ENCODE measurements around the gene IL37. TPM values are rescaled to one million over a fixed set of nuclear protein-coding genes. Genes with fewer than 3 reads are reported as not detected.
"Not testable (repeated sequence)": the region's sequence is repeated elsewhere in the genome, so short reads cannot be mapped to it uniquely, and the experiment has no call there.

The IL37 gene
- total and polyA plus RNA-seq, 2 donors (not counting 1 experiment from before 2014, with no cell fraction given): not detected

- Histone ChIP-seq H3K4me2 (ENCODE audit: extremely low read depth, insufficient read depth, low read length) (no peak overlapping the region), H3K79me2 (ENCODE audit: control insufficient read depth, insufficient read depth, low read length) (no peaks in the 10 kb centered on the region), H3K36me3 (ENCODE audit: control insufficient read depth, insufficient read depth, low read length) (no peaks in the 10 kb centered on the region), H3K4me1 (ENCODE audit: control insufficient read depth, extremely low read depth, insufficient read depth, low read length) (no peaks in the 10 kb centered on the region), H4K20me1 (ENCODE audit: control insufficient read depth, extremely low read depth, insufficient read depth, low read length) (no peaks in the 10 kb centered on the region), H3K27ac (ENCODE audit: insufficient read depth, low read length) (no peak overlapping the region), H3K9ac (ENCODE audit: insufficient read depth, low read length) (no peak overlapping the region), H2AFZ (ENCODE audit: low read length) (no peak overlapping the region), H3K27me3 (ENCODE audit: control insufficient read depth, insufficient read depth, low read length) (peaks cover 2% of the 10 kb centered on the region), H3K9me3 (ENCODE audit: control insufficient read depth, insufficient read depth, low read depth, low read length) (no peaks in the 10 kb centered on the region), H3K4me3 (replicated peaks in 1 of 4; ENCODE audit: control extremely low read depth in 1 of 4, insufficient read depth in 1 of 4, low read depth in 3 of 4, low read length in 4 of 4) (no peak overlapping the region)
- DNase-seq (ENCODE audit: low read depth in 2 of 2): no peak
- no peak for TF ChIP-seq EZH2 (IDR thresholded peaks at IDR 0.05; ENCODE audit: low read length, missing control alignments)
- no peak for TF ChIP-seq CTCF (conservative IDR thresholded peaks at IDR 0.05 in 1 of 2, IDR thresholded peaks at IDR 0.05 in 1 of 2; ENCODE audit: low read depth in 1 of 2, low read length in 2 of 2)
These were observed 3.7 kb upstream of the IL37 start for GRCh38 chr2:112907001-112907949.

GRCh38 chr2:112908559-112908958 is 2.4 kb upstream of the IL37 start:
- not testable (repeated sequence) for DNase-seq (ENCODE audit: low read depth in 2 of 2); H3K4me2 ChIP-seq (ENCODE audit: extremely low read depth, insufficient read depth, low read length); H3K36me3 ChIP-seq (ENCODE audit: control insufficient read depth, insufficient read depth, low read length); H3K79me2 ChIP-seq (ENCODE audit: control insufficient read depth, insufficient read depth, low read length); H2AFZ ChIP-seq (ENCODE audit: low read length); H3K27me3 ChIP-seq (ENCODE audit: control insufficient read depth, insufficient read depth, low read length); H3K27ac ChIP-seq (ENCODE audit: insufficient read depth, low read length); H3K4me3 ChIP-seq (replicated peaks in 1 of 4; ENCODE audit: control extremely low read depth in 1 of 4, insufficient read depth in 1 of 4, low read depth in 3 of 4, low read length in 4 of 4); H4K20me1 ChIP-seq (ENCODE audit: control insufficient read depth, extremely low read depth, insufficient read depth, low read length); H3K9me3 ChIP-seq (ENCODE audit: control insufficient read depth, insufficient read depth, low read depth, low read length); H3K9ac ChIP-seq (ENCODE audit: insufficient read depth, low read length); H3K4me1 ChIP-seq (ENCODE audit: control insufficient read depth, extremely low read depth, insufficient read depth, low read length)

- H4K20me1 ChIP-seq (ENCODE audit: control insufficient read depth, extremely low read depth, insufficient read depth, low read length): no peaks in the 10 kb centered on the region
- no peak overlapping the region for H2AFZ ChIP-seq (ENCODE audit: low read length)
- H3K9ac ChIP-seq (ENCODE audit: insufficient read depth, low read length): no peak overlapping the region
- H3K9me3 ChIP-seq (ENCODE audit: control insufficient read depth, insufficient read depth, low read depth, low read length): no peaks in the 10 kb centered on the region
- no peak overlapping the region for H3K4me2 ChIP-seq (ENCODE audit: extremely low read depth, insufficient read depth, low read length)
- H3K4me3 ChIP-seq (replicated peaks in 1 of 4; ENCODE audit: control extremely low read depth in 1 of 4, insufficient read depth in 1 of 4, low read depth in 3 of 4, low read length in 4 of 4): no peak overlapping the region
- TF ChIP-seq CTCF (conservative IDR thresholded peaks at IDR 0.05 in 1 of 2, IDR thresholded peaks at IDR 0.05 in 1 of 2; ENCODE audit: low read depth in 1 of 2, low read length in 2 of 2): no peak
- TF ChIP-seq EZH2 (IDR thresholded peaks at IDR 0.05; ENCODE audit: low read length, missing control alignments): no peak
- no peaks in the 10 kb centered on the region for H3K36me3 ChIP-seq (ENCODE audit: control insufficient read depth, insufficient read depth, low read length)
- no peak for DNase-seq (ENCODE audit: low read depth in 2 of 2)
- peaks cover 2% of the 10 kb centered on the region for H3K27me3 ChIP-seq (ENCODE audit: control insufficient read depth, insufficient read depth, low read length)
- no peaks in the 10 kb centered on the region for H3K79me2 ChIP-seq (ENCODE audit: control insufficient read depth, insufficient read depth, low read length)
- H3K4me1 ChIP-seq (ENCODE audit: control insufficient read depth, extremely low read depth, insufficient read depth, low read length): no peaks in the 10 kb centered on the region
- H3K27ac ChIP-seq (ENCODE audit: insufficient read depth, low read length): no peak overlapping the region
These were observed 746 bp upstream of the IL37 start for GRCh38 chr2:112910219-112910618.

All from fibroblast of lung (primary cell).